ENCODE results near the gene LDLRAD3.
A peak's percentile ranks its signal among the peaks of the same experiment; 100 is the strongest.

LDLRAD3 gene

DNA sequence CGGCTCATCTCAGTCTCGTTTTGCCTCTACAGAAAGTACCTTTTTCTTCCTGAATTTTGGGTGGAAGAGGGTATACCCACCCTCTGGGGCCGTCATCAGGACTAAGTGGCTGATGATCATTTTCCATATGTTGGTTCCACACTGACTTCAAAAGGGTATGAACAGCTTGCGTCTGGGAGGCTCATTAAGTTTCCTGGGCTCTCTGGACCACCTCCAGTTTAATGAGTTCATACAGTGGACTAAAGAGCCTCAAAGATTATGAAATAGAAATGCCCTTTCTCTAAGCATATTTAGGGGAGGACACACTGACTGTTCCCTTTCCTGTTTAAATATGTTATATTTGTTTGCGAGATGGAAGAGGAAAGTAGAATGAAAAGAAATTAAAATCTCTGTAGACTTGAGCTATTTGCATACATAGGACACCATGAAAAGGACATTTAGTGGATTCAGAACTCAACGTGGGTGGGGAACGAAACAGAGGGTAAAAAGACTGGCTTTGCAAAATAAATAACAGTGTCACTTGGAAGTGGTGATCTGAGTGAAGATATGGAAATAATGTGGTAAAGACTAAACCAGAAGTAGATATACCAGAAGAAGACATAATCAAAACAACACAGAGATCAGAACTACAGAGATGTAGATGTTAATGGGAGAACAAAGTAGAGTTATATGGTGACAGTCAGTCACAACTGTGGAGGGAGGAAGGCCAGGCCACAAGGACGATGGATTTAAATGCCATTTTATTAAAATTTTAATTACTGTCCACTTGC is 18.7 kb downstream of the LDLRAD3 start:
- no peak for DNase-seq

DNA sequence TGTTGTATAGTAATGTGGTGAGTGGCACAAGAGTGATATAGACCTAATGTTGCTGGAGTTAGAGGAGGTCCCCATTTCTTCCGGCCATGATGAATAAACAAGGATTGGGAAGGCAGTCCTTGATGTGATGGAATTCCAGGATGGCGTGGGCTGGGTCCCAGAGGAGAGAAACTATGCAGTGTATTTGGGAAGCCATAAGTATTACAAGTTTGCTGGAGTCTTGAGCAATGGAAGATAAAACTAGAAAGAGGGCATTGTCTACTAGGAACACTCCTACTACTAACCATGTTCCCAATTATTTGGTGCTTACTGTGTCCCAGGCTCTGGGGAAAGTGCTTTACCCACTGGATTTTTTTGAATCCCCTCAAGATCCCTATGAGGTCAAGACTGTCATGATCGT is 20.0 kb downstream of the LDLRAD3 start:
- peak; percentile 62 for DNase-seq

DNA sequence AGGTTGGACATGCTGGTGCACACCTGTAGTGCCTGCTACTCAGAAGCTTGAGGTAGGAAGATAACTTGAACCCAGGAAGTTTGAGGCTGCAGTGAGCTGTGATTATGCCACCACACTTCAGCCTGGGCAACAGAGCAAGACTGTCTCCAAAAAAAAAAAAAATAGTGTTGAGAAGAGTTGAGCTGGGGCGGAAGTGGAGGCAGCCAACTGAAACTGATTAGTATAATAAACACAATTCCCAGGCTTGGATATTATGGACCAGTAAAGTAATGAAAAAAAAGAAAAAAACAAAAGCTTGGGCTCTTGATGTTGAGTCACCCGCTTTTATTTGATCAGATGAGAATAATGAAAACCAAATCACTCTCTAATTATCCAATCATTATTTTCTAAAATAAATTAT is 21.0 kb downstream of the LDLRAD3 start:
- DNase-seq, result peak; percentile 21

DNA sequence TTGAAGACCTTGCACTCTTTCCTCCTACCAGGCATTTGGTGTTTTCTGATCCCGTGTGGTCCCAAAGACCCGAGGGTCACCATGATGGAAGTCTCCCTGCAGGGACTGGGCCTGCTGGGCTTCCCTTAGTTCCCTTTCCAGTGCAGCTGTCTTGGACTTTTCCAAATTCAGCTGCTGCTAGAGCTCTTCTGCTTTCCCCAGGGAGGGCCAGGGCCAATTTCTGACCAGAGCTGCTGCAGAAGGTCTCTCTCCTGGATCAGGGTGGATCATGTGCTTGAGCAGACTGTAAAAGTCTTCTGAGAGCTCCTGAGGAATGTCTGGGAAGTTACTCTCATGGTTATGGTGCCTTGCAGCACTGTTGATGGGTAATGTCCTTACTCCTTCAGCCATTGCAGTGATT is 23.2 kb downstream of the LDLRAD3 start:
- DNase-seq, result no peak

DNA sequence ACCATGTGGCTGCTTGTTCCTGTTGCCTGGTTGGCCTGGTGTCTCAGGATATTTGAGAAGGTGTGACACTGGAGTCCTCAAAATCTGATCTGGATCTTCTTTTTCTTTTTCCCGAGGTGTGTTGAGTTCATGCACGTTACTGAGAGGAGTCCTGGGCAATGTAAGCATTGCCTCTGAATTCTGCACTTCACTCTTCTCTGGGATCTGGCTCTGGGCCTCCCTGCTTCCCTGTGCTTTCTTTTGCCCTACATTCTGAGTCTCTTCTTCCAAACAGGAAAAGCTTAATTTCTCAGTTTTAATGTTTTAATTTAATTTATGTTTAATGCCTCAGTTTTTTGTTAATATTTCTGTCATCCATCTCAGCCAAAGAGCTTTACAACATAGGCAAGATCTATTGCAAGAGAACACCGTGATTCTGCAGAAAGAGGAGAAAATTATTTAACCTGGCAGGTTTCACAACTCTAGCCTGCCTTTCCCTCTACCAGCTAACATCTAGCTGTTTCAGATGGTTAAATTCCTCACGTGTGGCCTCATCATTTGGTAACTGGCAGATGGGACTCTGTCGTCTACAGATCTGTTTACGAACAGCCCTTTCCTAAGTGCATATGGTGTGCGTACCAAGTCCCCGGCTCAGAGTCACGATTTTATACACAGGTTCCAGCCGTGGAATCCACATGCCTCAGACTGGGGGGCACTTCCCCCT is 24.7 kb downstream of the LDLRAD3 start:
- no peak for DNase-seq

DNA sequence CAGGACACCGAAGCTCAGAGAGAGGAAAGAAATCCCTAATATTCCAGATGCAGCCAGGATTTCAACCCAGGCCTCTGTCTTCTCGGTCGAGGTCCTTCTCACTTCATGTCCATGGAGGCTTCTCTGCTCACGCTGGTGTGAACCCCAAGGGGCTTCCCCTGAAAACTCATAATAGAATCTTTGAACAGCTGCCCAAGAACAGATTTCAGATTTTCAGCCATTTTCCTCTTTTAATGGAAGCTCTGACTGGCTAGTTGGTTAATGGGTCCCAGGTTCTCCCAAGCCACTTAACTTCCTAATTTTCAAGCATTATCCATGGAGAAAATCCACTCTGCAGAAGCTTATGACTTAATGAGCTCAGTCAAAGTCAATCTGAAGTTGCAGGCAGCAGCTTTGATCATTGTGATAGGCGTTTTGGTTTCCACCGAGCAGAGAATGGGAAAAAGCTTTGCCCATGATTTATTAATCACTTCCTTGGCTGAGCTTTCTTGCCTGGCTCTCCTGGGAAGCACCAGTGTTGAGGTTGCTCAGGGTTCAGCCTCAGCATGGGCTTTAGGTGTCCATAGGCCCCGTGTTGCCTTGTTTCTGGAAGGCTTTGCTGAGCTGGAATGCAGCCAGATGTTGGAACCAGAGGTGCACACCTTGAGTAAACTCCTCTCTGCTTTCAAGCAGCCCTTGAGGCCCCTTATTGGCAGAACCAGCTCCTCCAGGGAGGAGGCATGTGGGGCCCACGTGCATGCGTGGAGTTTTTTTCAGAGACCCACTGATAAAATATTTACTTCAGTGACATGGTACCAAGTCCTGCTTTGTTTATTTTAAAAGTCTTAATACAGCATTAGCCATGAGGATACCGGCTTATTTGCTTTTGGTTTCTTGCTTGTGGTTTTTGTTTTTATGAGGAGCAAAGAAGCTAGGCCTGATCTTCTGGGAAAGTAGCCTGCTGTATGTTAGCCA is 25.5 kb downstream of the LDLRAD3 start:
- DNase-seq, result no peak

DNA sequence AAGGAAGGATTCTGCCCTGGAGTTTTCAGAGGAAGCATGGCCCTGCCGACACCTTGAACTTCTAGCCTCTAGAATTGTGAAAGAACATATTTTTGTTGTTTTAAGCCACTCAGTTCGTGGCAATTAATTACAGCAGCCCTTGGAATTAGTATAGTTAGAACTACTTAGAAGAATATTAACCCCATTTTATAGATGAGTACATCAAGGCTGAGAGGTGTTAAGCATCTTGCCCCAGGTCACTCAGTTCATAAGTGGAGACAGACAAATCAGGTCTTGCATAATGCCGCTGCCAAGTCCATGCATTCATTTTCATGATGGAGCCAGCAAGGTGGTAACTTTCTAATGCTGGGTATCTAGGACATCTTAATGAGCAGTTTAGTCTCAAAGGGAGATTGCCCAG is 26.6 kb downstream of the LDLRAD3 start:
- DNase-seq, result no peak

DNA sequence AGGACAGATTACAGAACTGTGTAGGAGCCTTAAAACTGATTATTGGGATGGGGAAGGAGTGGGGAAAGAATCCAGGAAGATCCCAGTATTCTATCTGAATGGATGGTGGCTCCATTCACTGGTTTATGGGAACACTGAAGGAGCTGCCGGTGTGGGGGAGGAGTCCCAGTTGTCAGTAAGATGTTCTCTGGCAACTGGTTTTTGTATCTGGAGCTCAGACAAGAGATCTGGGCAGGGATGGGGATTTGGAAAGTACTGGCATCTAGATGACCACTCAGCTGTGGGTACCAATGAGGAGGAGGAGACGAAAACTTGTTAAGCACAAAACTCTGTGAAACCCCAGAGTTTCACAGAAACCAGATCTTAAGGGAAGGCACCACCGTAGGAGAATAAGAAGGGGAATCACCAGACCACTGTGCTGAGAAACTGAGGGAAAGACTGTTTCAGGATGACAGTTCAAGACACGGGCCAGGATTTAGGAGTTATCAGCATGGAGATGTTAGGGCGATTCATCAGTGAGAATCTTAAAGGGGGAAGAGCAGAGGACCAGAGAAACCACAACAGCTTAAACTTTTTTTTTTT is 28.1 kb downstream of the LDLRAD3 start:
- no peak for DNase-seq

DNA sequence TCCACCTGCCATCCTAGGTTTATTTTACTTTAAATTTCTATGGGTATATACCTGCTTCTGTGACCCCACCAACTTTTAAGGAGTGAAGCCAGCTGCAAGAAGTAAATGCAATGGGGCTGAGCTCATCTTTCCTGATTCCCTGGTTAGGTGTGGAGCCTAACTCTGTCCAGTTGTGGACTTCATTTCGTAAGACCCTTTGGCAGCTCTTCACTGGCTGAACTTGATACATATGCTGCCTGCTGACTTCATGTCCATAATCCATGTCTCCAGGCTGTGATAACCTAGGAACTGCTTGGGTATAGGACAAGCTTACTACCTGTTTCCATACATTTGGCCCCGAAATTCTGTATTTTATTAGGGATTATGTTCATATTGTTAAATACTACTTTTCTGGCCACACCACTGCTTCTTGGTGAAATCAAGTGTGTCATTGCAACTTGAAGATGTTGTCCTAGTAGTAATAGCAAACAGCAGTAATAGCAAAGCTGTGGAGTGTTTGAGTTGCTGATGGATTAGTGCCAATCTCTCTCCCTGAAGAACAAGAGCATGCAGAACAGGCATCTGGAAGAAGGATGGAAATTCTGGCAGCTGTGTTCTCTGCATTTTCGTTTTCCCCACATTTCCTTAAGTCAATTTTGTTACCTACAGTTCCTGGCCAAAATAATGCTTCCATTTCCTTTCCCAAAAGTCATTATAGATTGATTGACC is 31.2 kb downstream of the LDLRAD3 start:
- no peak for DNase-seq

DNA sequence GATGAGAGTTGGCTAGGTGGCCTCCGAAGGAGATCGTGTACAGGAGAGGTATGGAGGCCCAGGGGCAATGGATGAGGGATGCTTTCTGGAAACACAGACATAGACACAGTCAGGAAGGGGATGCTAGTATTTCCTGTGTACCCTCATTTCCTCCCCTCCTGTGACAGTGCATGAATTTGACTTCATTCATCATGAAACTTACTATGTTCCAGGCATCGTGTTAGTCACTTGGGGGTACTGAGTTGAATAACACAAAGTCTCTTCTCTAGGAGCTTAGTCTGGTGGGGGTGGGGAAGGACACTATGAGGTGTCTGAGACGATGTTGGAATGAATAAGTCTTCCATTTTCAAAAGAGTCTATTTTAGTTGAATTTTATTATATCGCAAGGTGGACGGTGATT is 32.6 kb downstream of the LDLRAD3 start:
- DNase-seq, result no peak

DNA sequence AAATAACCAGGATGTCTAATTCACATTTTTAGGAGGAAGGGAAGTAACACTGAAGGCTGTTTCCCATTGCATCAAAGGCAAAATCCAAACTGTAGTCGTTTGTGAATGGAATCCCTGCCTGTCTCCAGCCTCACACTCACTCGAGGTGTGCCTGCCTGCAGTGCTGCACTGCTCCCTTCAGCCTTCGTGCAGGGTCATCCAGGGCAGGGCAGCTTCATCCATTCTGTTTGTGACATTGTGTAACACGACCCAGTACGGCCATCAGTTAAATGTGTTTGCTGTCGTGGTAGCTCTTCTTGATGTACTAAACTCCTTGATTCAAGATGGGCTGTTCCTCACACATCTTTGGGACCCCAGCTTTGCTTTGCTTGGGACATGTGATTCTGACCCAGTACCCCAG is 34.3 kb downstream of the LDLRAD3 start:
- no peak for DNase-seq

DNA sequence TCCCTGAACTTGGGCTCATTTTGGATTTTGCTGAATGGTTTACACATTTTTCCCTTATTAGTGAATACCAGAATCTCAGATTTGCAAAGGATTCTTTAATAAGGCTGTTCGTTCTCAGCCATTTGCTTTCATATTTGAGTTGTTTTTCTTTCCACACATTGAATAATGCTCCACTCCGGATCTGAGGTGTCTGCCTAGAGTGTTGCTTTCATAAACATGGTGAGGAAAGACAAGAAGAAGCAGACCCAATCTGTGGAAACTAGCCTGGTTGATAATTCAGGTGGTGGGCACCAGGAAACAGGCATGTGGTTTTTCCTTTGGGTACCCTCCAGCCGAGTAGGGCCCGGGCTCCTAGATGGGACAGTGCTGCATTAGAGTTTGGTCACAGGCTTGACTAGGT is 35.0 kb downstream of the LDLRAD3 start:
- no peak for DNase-seq

DNA sequence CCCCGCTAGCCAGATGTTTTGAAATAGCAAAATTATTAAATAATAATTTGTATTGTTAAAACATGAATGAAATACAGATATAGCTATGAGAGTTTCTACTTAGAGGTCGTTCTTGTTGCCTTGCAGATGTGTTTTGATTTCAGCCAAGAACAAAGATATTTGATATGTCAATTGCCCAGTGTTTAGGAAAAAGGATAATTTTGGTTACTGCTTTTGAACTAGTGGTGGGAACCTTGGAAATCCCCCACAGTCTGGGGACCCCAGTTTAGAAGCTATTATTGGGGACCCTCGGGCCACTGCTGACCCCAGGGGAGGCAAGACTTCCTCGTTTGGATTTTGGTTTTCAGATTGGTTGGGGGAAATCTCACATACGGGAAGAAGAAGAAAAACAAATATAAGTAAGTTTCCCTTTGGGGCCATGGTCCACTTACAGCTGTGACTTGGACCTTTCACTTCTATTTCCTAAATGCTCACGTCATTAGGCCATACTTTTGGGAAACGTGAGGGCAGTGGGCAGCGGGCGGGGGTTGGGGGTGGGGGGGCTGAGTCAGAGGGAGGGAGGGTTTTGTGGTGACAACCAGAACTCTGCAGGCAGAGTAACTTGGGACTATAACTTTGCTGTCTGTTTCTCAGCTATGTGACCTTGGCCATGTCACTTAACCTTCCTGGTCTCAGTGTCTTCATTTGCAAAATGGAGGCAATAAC is 37.0 kb downstream of the LDLRAD3 start:
- no peak for DNase-seq

DNA sequence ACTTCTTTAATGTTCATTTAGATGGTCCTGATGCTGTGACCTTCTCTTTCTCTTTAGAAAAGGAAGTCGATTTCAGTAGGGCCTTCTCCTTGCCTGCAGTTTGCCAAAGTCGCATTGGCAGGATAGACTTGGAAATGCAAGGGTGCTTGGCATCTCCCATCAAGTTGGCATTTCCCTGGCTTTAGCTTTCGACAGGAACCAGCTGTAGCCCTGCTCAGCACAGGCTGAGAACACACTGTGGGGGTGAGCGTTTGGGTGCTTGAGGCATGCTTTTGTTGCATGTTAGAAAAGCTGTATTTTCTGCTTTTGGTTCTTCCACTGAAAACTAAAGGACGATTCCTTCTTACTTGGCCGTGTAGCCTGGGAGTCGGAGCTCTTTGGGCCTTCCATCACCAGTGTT is 37.7 kb downstream of the LDLRAD3 start:
- no peak for DNase-seq

DNA sequence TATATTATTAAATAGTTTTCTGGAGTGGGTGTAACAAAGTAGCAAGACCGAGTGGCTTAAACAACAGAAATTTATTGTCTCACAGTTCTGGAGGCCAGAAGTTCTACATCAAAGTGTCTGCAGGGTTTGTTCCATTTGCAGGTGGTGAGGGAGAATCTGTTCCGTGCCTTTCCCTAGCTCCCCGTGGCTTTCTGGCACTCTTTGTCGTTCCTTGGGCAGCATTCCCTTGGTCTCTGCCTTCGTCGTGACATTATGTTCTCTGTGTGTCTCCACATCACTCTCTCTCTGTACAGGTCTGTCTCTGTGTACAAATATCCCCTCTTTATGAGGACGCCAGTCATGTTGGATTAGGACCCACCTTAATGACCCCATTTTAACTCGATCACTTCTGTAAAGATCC is 38.2 kb downstream of the LDLRAD3 start:
- no peak for DNase-seq

DNA sequence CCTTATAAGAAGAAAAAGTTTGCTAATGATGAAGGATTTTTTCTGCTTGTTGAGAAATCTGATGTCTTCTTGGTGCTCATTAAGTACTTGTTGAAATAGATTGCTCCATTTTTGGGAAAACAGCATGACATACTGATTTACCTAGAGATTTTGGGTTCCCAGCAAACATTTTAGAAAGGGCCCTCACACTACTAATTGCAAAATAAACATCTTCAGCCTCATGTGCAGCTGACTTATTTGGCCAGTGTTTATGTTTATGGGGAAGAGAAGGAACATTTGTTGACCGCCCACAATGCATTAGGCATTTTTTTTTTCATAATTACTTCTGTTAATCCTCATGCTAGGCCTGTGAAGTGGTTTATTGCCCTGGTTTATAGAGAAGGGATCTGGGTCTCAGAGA is 40.1 kb downstream of the LDLRAD3 start:
- no peak for DNase-seq

DNA sequence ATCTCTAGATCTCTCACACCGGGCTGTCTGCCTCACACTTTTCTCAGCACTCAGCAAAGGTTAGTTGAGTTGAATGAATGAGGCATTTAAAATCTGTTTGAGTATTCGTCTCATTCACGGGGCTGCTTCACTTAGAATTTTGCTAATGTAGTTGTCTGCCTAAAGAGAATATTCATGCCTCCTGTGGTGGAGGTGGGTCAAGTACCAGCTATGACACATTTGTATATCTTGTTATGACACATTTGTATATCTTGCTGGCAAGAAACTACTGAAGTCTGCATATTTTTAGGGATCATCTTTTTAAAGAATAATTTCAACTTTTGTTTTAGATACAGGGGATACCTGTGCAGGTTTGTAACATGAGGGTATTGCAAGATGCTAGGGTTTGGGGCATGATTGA is 43.1 kb downstream of the LDLRAD3 start:
- DNase-seq, result no peak

DNA sequence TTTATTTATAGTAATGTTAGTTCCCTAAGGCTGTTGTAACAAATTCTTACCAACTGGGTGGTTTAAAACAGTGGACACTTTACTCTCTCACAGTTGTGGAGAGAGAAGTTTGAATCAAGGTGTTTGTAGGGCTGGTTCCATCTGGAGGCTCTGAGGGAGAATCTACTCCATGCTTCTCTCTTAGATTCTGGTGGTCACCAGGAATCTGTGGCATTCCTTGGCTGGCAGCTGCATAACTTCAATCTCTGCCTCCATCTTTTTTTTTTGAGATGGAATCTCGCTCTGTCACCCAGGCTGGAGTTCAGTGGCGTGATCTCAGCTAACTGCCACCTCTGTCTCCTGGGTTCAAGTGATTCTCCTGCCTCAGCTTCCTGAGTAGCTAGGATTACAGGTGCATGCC is 46.3 kb downstream of the LDLRAD3 start:
- DNase-seq, result peak; percentile 29

DNA sequence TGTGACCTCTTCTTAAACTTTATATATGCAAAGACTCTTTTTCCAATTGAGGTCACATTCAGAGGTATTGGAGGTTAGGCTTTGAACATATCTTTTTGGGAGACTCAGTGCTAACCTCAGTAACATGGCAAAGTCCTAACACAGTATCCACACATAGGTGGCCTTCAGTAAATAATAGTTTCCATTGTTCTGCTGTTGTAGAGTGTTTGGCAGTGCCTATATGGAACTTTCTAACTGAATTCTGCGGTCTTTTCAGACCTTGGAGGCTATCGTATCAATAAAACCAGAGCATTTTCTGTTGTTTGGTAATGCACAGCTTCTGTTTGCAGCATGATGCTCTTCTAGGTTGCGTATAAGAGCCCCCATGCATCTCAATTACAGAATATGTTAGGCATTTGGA is 47.0 kb downstream of the LDLRAD3 start:
- DNase-seq, result no peak

DNA sequence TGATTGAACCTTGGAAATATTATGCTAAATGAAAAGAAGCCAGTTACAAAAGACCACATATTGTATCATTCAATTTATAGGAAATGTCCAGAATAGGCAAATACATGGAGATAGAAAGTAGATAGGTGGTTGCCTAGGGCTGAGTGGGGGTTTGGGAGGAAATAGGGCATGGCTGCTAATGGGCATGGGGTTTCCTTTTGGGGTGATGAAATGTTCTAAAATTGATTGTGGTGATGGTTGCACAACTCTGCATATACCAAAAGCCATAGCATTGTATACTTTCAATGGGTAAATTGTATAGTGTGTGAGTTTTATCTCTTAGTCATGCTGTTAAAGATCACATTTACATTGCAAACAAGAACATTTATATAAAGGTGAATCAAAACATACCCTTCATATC is 48.7 kb downstream of the LDLRAD3 start:
- no peak for DNase-seq

DNA sequence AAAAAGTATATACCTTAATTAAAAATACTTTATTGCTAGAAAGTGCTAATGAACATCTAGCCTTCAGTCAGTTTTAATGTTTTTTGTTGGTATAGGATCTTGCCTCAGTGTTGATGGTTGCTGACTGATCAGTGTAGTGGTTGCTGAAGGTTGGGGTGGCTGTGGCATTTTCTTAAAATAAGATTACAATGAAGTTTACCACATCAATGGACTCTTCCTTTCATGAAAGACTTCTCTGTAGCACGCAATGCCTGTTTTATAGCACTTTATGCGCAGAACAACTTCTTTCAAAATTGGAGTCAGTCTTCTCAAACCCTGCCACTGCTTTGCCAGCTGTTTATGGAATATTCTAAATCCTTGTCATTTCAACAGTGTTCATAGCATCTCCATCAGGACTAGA is 50.6 kb downstream of the LDLRAD3 start:
- DNase-seq, result no peak
